ENCODE results near the gene TNIK. TPM values are rescaled to one million over a fixed set of nuclear protein-coding genes. Genes with fewer than 3 reads are reported as not detected.
A peak's percentile ranks its signal among the peaks of the same experiment; 100 is the strongest.

TNIK gene
- total RNA-seq, 2 donors from 2014 or later: 31.7 to 37.9 TPM

DNA sequence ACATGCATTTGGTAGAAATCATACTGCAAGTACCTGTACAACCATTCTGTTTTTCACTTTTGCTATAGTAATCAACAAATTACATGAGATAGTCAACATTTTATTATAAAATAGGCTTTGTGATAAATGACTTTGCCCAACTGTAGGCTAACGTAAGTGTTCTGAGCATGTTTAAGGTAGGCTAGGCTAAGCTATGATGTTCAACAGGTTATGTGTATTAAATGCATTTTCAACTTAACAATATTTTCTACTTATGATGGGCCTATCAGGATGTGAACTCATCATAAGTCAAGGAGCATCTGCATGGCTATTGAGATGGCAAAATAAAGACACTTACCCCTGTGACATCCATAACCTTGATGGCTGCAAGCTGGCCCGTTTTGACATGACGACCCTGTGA is 232.4 kb downstream of the TNIK start:
- no peak for ATAC-seq
- no peak overlapping the region for H3K27ac Mint-ChIP-seq
- no peak for DNase-seq (ENCODE audit: low spot score in 2 of 2)
- peaks cover 4 to 17% of the 10 kb centered on the region in 2 donors for H3K9me3 Mint-ChIP-seq
- H3K36me3 Mint-ChIP-seq: peaks cover 5 to 40% of the 10 kb centered on the region in 2 donors

DNA sequence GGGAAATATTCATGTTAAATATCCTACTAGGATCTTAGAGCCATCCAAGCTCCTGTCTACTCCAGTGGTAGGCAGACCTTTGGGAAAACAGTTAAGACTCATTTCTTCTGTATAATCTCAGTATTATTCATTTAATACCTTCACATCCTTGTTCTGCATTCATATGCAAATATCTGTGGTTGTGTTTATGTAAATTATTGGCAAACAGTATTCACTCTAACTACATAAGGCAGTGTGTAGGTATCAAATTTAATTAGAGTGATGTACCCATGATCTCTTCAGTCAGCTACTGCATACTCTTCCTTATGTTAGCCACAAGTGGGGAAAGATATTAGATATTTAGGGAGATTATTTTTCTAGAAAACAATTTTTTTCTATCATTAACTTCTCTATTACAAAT is 232.8 kb downstream of the TNIK start:
- H3K9me3 Mint-ChIP-seq: peaks cover 4 to 17% of the 10 kb centered on the region in 2 donors
- DNase-seq (ENCODE audit: low spot score in 2 of 2): no peak
- no peak overlapping the region for H3K27ac Mint-ChIP-seq
- peaks cover 5 to 40% of the 10 kb centered on the region in 2 donors for H3K36me3 Mint-ChIP-seq
- no peak for ATAC-seq

DNA sequence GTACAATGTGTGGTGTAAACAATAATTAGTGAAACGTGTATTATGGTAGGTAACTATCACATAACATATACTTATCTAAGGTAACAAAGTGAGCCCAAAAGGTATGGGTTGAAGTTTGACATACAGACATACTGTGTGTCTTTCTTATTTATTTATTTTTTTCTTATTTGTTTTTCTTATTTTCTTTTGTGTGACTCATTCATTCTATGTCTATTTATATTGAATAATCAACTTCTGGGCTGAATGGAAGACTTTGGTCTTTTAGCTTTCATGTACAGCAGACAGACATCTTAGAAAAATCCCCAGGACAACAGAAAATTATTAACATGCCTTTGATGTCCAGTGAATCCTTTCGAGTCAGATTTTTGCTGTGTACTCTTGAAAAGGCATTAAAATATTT is 233.4 kb downstream of the TNIK start:
- Mint-ChIP-seq H3K36me3 (peaks cover 5 to 40% of the 10 kb centered on the region in 2 donors), H3K9me3 (peaks cover 4 to 17% of the 10 kb centered on the region in 2 donors), H3K27ac (no peak overlapping the region)
- no peak for DNase-seq (ENCODE audit: low spot score in 2 of 2)
- ATAC-seq: no peak

DNA sequence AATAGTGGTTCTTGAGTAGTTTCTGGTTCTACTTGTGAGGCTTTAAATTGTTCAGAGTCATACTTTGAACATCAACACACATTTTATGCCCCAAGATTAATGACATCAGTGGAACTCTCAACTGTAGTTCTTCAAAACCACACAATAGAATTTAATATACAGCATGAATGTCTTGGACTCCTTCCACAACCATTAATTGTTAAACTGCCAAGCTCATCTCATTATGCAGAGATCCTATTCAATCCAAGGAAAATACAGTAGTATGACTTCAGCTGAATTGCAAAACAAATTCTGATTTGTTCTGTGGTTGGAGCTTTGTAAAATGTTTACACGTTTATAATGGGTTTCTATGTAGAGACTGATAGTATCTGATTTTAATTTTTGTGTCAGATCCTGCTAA is 234.5 kb downstream of the TNIK start:
- DNase-seq (ENCODE audit: low spot score in 2 of 2): no peak
- H3K27ac Mint-ChIP-seq: no peak overlapping the region
- peak in 1 of 2 donors; percentile 18 for ATAC-seq
- peaks cover 4 to 15% of the 10 kb centered on the region in 2 donors for H3K9me3 Mint-ChIP-seq
- H3K36me3 Mint-ChIP-seq: peaks cover 5 to 40% of the 10 kb centered on the region in 2 donors

DNA sequence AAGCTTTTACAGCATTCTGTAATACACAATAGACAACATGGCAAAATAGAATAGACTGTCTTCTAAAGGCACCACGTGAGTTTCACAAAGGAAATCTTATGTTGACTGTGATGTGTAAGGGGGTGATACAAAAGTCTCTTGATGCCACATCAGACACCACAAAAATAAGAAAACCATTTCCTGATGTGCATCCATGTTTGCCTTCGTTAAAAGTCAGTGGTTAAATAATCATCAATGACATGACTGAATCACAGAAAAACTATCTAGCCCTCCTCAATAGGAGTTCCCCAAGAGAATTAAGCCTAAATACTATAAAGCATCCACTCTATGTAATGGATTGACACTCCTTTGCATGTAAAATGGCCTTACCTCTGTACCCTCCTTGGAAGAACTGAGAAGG is 235.0 kb downstream of the TNIK start:
- Mint-ChIP-seq H3K27ac (no peak overlapping the region), H3K9me3 (peaks cover 4 to 12% of the 10 kb centered on the region in 2 donors), H3K36me3 (peaks cover 5 to 40% of the 10 kb centered on the region in 2 donors)
- ATAC-seq (peak; percentile 65 to 80), DNase-seq (ENCODE audit: low spot score in 2 of 2) (no peak)

DNA sequence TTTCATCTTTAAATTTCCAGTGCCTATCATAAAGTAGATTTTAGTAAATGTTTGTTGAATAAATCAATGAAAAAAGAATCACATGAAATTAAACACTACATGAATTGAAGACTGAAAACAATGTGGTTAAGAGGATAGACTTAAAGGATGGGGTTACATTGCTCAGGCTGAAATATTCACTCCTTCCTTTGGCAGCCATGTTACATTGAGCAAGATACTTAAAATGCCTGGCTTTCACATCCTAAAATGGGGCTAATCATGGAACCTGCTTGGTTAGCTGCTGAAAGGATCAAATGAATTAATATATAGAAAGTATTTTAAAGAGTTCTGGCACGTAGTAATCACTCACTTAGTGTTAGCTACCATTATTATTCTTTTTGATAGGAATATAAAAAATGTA is 236.8 kb downstream of the TNIK start:
- peaks cover 5 to 40% of the 10 kb centered on the region in 2 donors for H3K36me3 Mint-ChIP-seq
- H3K27ac Mint-ChIP-seq: no peak overlapping the region
- DNase-seq (ENCODE audit: low spot score in 2 of 2) (no peak), ATAC-seq (no peak)
- H3K9me3 Mint-ChIP-seq: peaks cover 4 to 10% of the 10 kb centered on the region in 2 donors

DNA sequence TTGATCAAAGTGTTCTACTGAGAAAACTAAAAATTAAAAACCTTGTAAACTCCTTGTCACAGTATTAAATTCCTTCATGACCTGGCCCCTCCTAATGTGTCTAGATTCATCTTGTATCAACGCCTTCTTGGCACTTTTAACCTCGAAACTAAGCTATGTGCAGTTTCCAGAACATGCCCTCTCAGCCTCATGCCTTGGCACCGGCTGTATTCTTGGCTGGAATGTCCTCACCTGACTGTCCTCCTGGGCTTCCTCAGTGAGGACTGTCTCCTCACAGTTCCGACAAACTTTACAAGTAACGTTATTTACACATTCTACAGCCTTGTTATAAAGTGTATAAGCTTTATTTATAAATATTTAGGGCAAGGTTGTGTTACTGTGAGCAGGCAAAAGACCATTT is 237.2 kb downstream of the TNIK start:
- ATAC-seq (no peak), DNase-seq (ENCODE audit: low spot score in 2 of 2) (no peak)
- Mint-ChIP-seq H3K36me3 (peaks cover 5 to 36% of the 10 kb centered on the region in 2 donors), H3K27ac (peak overlapping the region in 1 of 2 donors; percentile 22), H3K9me3 (peaks cover 4 to 6% of the 10 kb centered on the region in 2 donors)

DNA sequence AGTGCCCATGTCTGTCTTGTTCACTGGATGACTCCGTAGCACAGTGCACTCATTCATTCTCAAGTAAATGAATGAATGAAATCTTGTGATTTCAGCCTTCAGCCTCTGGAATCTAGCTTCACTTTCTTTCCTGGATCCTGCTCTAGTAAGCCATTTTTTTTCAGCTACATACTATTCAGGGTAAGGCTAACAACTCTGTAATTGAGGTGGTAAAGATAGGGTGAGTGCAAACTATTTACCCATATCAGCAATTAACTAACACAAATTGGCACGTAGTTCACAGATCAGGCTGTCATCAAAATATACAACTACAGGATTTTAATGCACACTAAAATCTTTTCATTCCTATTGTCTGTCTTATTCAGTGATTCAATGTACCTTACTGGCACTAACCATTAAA is 238.6 kb downstream of the TNIK start:
- Mint-ChIP-seq H3K36me3 (peaks cover 5 to 24% of the 10 kb centered on the region in 2 donors), H3K27ac (no peak overlapping the region), H3K9me3 (peaks cover 4 to 10% of the 10 kb centered on the region in 2 donors)
- DNase-seq (ENCODE audit: low spot score in 2 of 2) (no peak), ATAC-seq (no peak)

DNA sequence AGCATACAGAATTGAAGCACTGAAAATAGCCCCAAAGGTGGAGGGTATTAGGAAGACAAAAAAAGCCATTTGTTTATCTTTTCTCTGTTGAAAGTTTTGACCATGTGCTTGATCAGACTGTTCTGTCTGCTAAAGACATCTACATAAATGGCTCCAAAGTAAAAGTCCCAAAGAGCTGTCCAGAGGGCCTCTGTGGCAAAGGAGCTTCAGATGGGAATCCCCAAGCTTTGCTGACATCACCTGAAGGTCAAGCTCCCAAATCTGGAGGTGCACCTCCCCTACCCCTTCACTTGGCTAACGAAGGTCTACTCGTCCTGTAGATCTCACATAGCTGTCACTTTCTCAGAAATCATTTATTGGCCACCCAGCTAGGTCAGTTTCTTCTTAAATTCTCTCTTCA is 239.1 kb downstream of the TNIK start:
- Mint-ChIP-seq H3K36me3 (peaks cover 2 to 20% of the 10 kb centered on the region in 2 donors), H3K27ac (no peak overlapping the region), H3K9me3 (peaks cover under 1 to 7% of the 10 kb centered on the region in 2 donors)
- ATAC-seq (no peak), DNase-seq (ENCODE audit: low spot score in 2 of 2) (no peak)

DNA sequence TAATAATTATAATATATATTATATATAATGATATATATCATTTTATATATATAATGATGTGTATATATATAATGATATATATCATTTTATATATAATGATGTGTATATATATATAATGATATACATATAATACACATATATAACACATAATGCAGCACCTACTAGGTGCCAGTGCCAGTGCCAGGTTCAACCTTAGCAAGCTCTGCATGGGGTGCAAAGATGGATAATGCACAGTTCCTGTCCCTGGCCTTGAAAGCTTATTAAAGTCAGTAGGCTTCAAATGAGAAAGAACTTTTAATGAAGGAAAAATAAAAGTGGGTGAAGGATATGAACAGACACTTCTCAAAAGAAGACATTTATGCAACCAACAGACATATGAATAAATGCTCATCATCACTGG is 240.9 kb downstream of the TNIK start:
- H3K9me3 Mint-ChIP-seq: peaks cover 0 to 6% of the 10 kb centered on the region in 2 donors
- H3K27ac Mint-ChIP-seq: no peak overlapping the region
- no peak for DNase-seq (ENCODE audit: low spot score in 2 of 2)
- H3K36me3 Mint-ChIP-seq: peaks cover 0 to 1% of the 10 kb centered on the region in 2 donors
- ATAC-seq: peak in 1 of 2 donors; percentile 52

DNA sequence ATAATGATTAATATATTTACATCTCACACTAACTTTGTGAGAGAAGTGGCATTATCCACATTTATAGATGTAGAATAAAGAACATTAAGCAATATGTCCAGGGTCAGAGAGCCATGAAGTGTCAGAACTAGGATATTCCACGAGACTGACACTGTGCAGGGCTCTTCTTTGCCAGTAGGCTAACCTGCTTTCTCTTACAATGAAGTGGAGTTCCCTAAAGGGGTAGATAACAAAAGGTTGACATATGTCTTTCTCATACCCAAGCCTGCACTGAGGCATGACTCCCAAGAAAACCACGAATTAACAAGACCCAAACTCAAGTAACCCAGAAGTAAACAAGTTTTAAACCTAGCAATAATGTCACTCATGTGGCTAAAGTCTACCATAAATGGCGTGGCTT is 242.1 kb downstream of the TNIK start:
- no peak for DNase-seq (ENCODE audit: low spot score in 2 of 2)
- no peak overlapping the region for H3K27ac Mint-ChIP-seq
- H3K9me3 Mint-ChIP-seq: peaks cover 0 to 6% of the 10 kb centered on the region in 2 donors
- peak; percentile 68 to 75 for ATAC-seq
- H3K36me3 Mint-ChIP-seq: no peaks in the 10 kb centered on the region

DNA sequence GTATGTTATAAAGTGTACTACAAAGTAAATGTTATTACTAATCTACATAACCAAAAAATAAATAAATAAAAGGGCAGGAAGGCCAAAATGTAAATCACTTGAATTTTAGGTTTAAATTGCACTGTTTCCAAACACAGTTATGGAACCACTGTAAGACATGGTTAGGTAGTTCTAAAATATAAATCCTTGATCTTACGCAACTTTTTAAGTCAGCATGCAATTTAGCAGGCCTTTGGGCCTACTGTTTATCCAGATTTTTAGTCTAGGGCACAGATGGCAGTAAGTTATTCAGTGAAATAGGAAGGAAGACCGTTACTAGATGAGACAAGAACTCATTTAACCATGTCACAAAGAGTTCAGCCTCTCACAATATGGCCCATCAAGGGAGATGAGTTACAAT is 246.3 kb downstream of the TNIK start:
- H3K9me3 Mint-ChIP-seq: peaks cover 0 to 10% of the 10 kb centered on the region in 2 donors
- DNase-seq (ENCODE audit: low spot score in 2 of 2) (no peak), ATAC-seq (no peak)
- peak overlapping the region in 1 of 2 donors; percentile 26 for H3K27ac Mint-ChIP-seq
- peaks cover 17% of the 10 kb centered on the region in 2 donors for H3K36me3 Mint-ChIP-seq

DNA sequence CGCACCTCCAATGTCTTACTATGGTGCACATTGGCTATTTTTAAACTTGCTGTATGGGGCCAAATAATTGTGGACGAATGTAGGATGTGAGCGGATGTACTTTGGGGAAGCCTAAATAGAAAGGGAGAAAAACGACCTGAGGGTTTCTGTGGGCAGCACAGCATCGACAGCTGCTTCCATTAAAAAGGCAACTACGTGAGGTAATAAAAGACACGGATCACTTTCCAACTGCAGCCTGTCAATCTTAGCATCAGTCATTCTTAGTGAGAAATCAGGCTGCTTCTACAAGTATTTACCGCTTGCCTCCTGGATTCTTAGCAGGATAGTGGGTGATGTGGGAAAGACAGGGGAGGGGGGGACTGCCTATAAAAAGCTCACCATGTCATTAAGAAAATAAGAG is 247.0 kb downstream of the TNIK start:
- DNase-seq (ENCODE audit: low spot score in 2 of 2) (no peak), ATAC-seq (no peak)
- H3K9me3 Mint-ChIP-seq: peaks cover 0 to 10% of the 10 kb centered on the region in 2 donors
- H3K27ac Mint-ChIP-seq: no peak overlapping the region
- peaks cover 17% of the 10 kb centered on the region in 2 donors for H3K36me3 Mint-ChIP-seq

DNA sequence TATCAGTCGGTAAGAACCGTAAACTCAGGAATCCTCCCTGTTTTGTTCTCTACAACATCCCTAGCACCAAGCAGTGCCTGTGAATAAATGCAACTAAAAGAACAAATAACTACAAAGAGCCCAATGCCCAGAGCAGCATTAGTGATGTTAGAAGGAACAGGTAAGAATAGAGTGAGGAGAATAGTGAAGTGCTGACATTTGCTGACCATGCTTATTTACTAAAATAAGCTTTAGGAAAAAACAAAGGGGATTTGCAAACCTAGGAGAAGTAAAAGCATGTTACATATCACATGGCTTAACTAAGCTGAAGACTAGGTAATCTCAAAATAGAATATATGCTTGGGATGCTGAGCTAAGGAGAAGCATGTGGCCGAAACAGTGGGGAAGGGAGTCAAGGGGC is 247.6 kb downstream of the TNIK start:
- DNase-seq (ENCODE audit: low spot score in 2 of 2): no peak
- no peak for ATAC-seq
- Mint-ChIP-seq H3K36me3 (peaks cover 17% of the 10 kb centered on the region in 2 donors), H3K27ac (no peak overlapping the region), H3K9me3 (peaks cover 0 to 9% of the 10 kb centered on the region in 2 donors)

DNA sequence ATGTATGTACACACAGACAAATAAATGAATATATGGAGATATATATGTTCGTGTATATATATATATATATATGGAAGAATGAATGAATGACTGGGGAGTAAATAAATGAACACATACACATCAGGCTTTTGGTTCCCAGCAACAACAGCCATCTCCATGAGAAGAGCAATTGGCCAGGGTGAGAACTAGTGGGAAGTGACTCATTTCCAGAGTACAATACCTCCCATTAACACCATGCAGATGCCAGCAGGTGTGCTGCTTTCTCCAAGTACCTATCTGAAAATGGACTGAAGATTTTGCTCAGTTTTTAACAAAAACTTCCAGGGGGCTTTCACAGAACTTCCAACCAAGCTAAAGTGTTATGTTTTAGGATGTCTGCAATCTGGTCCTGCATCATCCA is 253.9 kb downstream of the TNIK start:
- DNase-seq (ENCODE audit: low spot score in 2 of 2) (no peak), ATAC-seq (no peak)
- no peak overlapping the region for H3K27ac Mint-ChIP-seq
- H3K36me3 Mint-ChIP-seq: peaks cover 28 to 30% of the 10 kb centered on the region in 2 donors
- H3K9me3 Mint-ChIP-seq: peaks cover 0 to 3% of the 10 kb centered on the region in 2 donors

DNA sequence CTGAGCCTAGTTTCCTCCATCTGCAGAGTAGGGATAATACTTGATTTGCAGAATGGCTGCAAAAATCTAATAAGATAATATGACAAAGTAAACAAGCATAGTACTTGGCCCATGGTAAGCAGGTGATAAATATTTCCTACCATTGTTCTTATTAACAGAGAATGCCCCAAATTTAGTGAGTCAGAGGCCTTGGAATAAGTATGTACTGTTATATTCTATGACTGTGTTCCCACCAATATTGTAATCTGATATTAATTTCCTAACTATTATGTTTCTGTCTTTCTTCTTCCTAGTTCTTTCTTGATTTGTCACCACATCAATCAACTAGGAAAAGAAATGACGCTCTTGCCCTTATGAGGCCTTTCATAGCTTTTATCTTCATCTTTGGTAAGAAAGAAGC is 255.3 kb downstream of the TNIK start:
- ATAC-seq (no peak), DNase-seq (ENCODE audit: low spot score in 2 of 2) (no peak)
- H3K36me3 Mint-ChIP-seq: peaks cover 17 to 23% of the 10 kb centered on the region in 2 donors
- peak overlapping the region in 1 of 2 donors; percentile 36 for H3K27ac Mint-ChIP-seq
- no peaks in the 10 kb centered on the region for H3K9me3 Mint-ChIP-seq

DNA sequence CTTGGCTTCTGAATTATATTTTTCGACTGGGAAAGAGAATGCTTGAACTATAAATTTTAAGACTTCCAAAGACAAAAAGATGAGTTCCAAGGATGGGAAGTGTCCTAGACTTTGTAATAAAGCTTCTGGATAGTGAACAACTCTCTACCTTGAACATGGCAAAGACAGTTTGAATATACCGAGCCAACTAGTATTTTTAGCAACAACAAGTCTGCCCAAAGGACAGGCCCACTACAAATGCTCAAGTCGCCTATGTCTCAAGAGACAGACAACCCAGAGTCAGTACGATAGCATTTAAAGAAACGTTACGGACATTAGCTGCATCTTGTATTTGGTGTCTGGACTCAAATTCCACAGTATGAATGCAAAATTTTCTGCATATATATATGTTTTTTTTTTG is 258.4 kb downstream of the TNIK start:
- peaks cover 22 to 34% of the 10 kb centered on the region in 2 donors for H3K36me3 Mint-ChIP-seq
- ATAC-seq: no peak
- peaks cover 9 to 11% of the 10 kb centered on the region in 2 donors for H3K9me3 Mint-ChIP-seq
- no peak overlapping the region for H3K27ac Mint-ChIP-seq
- no peak for DNase-seq (ENCODE audit: low spot score in 2 of 2)

DNA sequence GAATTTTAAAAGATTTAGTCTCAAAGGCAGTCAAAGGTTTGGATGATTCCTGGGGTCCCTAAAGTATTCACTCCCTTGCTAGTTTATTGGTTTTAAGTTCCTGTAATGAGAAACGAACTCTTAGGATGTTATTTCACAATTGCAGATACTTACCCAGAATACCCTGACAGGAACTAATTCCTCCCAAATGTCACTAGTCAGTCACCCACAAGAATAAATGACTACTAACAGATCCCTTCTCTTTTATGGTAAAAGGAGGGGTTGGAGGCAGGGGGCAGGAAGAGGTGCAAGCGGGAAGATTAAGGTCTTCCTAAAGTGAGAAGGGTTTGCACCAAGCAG is 259.5 kb downstream of the TNIK start:
- peaks cover 9 to 11% of the 10 kb centered on the region in 2 donors for H3K9me3 Mint-ChIP-seq
- no peak overlapping the region for H3K27ac Mint-ChIP-seq
- no peak for DNase-seq (ENCODE audit: low spot score in 2 of 2)
- no peak for ATAC-seq
- peaks cover 17 to 35% of the 10 kb centered on the region in 2 donors for H3K36me3 Mint-ChIP-seq
